Kidney epithelial cell (primary cell): Measurements from ENCODE around the gene PLXNA2. TPM values are rescaled to one million over a fixed set of nuclear protein-coding genes. Genes with fewer than 3 reads are reported as not detected.

Experiments
- DNase-seq: peaks from one replicate; pipeline ENCODE4 v3.0.0-alpha.2; 2010; ENCODE audit warnings: low read depth
- H3K27me3 ChIP-seq: 2 replicates; pipeline ENCODE4 v1.6.0; 2011; ENCODE audit warnings: low read length; ENCODE audit not compliant: control insufficient read depth, insufficient read depth
- H3K36me3 ChIP-seq: 2 replicates; pipeline ENCODE4 v1.5.1; 2011; ENCODE audit warnings: low read length; ENCODE audit not compliant: control insufficient read depth, insufficient read depth
- H3K4me3 ChIP-seq: 2 replicates; pipeline ENCODE4 v1.5.1; 2011; ENCODE audit warnings: low read depth, mild to moderate bottlenecking, control low read depth, low read length
- CTCF ChIP-seq: IDR thresholded peaks from 2 replicates; pipeline ENCODE4 v1.5.1; 2011; ENCODE audit warnings: mild to moderate bottlenecking, moderate library complexity, low read length, control low read depth, inconsistent platforms; ENCODE audit not compliant: insufficient read depth, poor library complexity, severe bottlenecking
- total RNA-seq: library from RNA; depleted of rRNA; stranded (reverse); fragments of >200 nt; gene quantifications from 2 replicates; pipeline ENCODE4 v1.2.3, GENCODE V29; 2015

The PLXNA2 gene
- total RNA-seq, 1 donor from 2014 or later: 6.9 TPM

DNA sequence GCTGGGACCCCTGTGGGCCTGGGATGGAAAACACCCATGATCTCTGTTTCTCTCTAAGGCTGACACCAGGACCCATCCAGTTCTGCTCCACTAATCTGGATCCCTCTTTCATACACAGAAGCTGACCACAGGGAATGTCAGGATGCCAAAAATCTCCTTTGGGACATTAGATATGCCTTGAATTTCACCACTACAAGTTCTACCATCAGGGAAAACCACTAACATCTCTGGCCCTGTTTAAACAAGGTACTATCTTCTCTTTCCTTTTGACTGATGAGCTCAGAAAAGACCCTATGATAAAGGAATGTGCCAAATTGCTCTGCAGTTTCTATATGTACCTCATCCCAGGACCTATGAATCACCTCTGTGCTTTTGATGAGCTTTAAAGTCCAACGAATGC lies 10.2 kb upstream of the PLXNA2 start:
- H3K27me3 ChIP-seq: peaks cover under 1% of the 10 kb centered on the region
- no peak for DNase-seq

DNA sequence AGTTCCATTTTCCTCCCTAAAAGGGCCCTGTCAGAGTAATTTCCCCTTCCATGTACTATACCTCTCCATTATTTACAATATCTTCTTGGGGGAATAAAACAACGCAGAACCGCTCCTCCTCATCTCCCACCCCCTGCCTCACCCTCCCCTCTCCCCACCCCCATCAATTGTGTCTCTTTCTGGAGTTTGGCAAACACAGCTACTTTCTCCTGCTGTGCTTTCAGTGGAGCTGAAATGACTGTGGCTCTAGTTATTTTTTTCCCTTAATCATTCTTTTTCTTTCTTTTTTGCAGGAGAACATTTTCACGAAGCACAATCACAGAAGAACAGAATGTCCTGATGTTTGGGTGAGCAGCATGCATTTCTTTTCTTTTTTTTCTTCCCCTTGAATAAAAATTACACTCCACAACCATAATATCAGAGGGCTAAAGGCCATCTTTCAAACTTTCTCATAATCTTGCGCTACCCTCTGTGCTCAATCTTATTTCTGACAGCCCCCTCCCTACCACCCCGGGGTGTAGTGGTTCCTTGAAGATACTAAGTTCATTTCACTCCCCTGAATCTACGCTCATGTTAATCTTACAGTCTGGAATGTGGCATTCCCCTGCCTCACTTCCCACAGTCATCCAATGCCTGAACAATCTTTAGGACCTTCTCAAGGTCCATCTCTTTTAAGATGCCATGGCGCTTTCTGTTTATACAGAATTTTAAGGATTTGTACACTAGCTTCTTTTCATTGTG lies 8.8 kb upstream of the PLXNA2 start:
- no peaks in the 10 kb centered on the region for H3K36me3 ChIP-seq
- H3K27me3 ChIP-seq: peaks cover 2% of the 10 kb centered on the region
- no peak for DNase-seq
- no peak for TF ChIP-seq CTCF
- H3K4me3 ChIP-seq: no peak overlapping the region

More for the DNA sequence above, 10.2 kb upstream of the PLXNA2 start:
- Histone ChIP-seq H3K4me3 (no peak overlapping the region), H3K36me3 (no peaks in the 10 kb centered on the region)
- TF ChIP-seq CTCF: no peak

- Histone ChIP-seq H3K36me3 (no peaks in the 10 kb centered on the region), H3K27me3 (peaks cover 2% of the 10 kb centered on the region), H3K4me3 (no peak overlapping the region)
- peak; percentile 28 for TF ChIP-seq CTCF
- DNase-seq: no peak
Measured at GRCh38 chr1:208251911-208252835, 8.0 kb upstream of the PLXNA2 start.

- no peak for TF ChIP-seq CTCF
- no peak for DNase-seq
- Histone ChIP-seq H3K36me3 (no peaks in the 10 kb centered on the region), H3K27me3 (peaks cover 2% of the 10 kb centered on the region), H3K4me3 (no peak overlapping the region)
Measured at GRCh38 chr1:208251015-208251414, 6.8 kb upstream of the PLXNA2 start.

- TF ChIP-seq CTCF: no peak
- Histone ChIP-seq H3K4me3 (no peak overlapping the region), H3K27me3 (peaks cover 2% of the 10 kb centered on the region), H3K36me3 (no peaks in the 10 kb centered on the region)
- no peak for DNase-seq
Measured at GRCh38 chr1:208250613-208251012, 6.4 kb upstream of the PLXNA2 start.
